Nephron progenitor cell (in vitro differentiated cells): ENCODE results near the gene TDRD9.

Experiments
- DNase-seq: peaks from one replicate; pipeline ENCODE4 v3.0.0; 2021
- H3K27ac Mint-ChIP-seq: 2 replicates; pipeline ENCODE4 v1.8.0; 2021; ENCODE audit warnings: mild to moderate bottlenecking, moderate library complexity, mixed read lengths
- H3K27me3 Mint-ChIP-seq: 2 replicates; pipeline ENCODE4 v1.8.0; 2021; ENCODE audit warnings: mild to moderate bottlenecking, low read depth, mixed read lengths; ENCODE audit not compliant: poor library complexity
- H3K36me3 Mint-ChIP-seq: 2 replicates; pipeline ENCODE4 v1.8.0; 2021; ENCODE audit warnings: low read depth, mixed read lengths
- H3K4me1 Mint-ChIP-seq: 2 replicates; pipeline ENCODE4 v1.8.0; 2021; ENCODE audit warnings: mixed read lengths
- H3K4me3 Mint-ChIP-seq: 2 replicates; pipeline ENCODE4 v1.8.0; 2021; ENCODE audit warnings: mild to moderate bottlenecking, moderate library complexity, mixed read lengths
- H3K9me3 Mint-ChIP-seq: 2 replicates; pipeline ENCODE4 v1.8.0; 2021; ENCODE audit warnings: mild to moderate bottlenecking, moderate library complexity, mixed read lengths
- TF ChIP-seq, protein P1 (sequence below): fragments of 200-600 bp; sonication (generic); IDR thresholded peaks from 2 replicates; pipeline ENCODE4 v1.5.0; 2021; ENCODE audit warnings: antibody characterized with exemption

The TDRD9 gene

DNA sequence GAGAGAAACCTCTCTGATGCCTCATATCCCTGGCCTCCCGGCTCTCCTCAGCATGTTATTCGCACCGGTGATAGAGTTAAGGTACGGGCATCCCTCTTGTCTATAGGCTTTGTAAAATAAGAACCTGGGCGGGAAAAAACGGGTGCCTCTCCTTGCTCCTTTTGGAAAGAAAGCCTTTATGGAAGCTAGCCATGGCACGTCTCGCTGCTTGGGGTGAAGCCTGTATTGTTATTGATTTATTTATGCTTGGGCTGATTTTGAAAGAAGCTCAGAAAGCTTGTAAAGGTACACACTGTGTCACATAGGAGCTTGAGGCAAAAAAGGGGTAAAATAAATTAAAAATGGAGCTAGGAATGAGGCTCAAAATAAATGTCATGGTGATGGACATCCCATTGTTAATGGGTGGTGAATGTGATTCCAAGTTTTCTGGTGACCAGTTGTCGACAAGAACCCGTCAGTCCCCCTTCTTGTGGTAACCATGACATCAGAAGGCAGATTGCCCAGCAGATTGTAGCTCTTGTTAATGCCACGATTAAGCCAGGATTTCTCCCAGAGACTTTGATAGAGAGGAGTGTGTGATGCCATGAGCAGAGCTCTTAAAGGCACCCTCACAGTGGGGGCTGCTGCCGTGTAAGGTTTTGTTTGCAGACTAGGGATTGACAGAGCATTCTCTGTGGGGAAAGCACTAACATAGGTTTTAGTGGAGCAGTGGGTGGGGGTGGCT lies 106.9 kb downstream of the TDRD9 start:
- no peak overlapping the region for H3K27ac Mint-ChIP-seq
- H3K36me3 Mint-ChIP-seq = no peaks in the 10 kb centered on the region
- no peak for DNase-seq
- no peak overlapping the region for H3K4me3 Mint-ChIP-seq
- TF ChIP-seq, protein P1, sequence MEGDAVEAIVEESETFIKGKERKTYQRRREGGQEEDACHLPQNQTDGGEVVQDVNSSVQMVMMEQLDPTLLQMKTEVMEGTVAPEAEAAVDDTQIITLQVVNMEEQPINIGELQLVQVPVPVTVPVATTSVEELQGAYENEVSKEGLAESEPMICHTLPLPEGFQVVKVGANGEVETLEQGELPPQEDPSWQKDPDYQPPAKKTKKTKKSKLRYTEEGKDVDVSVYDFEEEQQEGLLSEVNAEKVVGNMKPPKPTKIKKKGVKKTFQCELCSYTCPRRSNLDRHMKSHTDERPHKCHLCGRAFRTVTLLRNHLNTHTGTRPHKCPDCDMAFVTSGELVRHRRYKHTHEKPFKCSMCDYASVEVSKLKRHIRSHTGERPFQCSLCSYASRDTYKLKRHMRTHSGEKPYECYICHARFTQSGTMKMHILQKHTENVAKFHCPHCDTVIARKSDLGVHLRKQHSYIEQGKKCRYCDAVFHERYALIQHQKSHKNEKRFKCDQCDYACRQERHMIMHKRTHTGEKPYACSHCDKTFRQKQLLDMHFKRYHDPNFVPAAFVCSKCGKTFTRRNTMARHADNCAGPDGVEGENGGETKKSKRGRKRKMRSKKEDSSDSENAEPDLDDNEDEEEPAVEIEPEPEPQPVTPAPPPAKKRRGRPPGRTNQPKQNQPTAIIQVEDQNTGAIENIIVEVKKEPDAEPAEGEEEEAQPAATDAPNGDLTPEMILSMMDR = no peak
- H3K27me3 Mint-ChIP-seq = peaks cover 12% of the 10 kb centered on the region
- H3K4me1 Mint-ChIP-seq = peaks cover 14% of the 10 kb centered on the region
- no peaks in the 10 kb centered on the region for H3K9me3 Mint-ChIP-seq

DNA sequence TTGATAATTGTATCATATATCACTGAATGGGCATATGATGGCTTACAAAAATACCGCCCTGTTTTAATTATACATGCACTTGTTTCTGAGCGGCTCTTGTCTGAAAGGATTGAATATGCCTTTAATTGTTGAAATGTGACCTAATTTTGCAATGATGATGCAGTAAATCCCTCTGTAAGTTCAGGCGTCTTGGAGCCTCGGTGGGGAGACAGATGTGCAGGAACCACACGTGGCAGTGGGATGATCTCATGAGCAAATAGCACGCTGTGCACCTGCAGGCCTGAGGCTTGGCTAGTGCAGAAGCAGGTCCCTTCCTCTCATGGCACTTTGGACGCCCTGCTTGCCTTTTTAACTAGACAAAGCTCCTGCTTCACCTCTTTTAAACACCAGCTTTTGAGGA lies 108.0 kb downstream of the TDRD9 start:
- Mint-ChIP-seq H3K4me1 (peaks cover 23% of the 10 kb centered on the region), H3K4me3 (no peak overlapping the region), H3K27ac (no peak overlapping the region), H3K9me3 (no peaks in the 10 kb centered on the region), H3K27me3 (peaks cover 12% of the 10 kb centered on the region), H3K36me3 (no peaks in the 10 kb centered on the region)
- no peak for DNase-seq
- TF ChIP-seq, protein P1 = no peak

DNA sequence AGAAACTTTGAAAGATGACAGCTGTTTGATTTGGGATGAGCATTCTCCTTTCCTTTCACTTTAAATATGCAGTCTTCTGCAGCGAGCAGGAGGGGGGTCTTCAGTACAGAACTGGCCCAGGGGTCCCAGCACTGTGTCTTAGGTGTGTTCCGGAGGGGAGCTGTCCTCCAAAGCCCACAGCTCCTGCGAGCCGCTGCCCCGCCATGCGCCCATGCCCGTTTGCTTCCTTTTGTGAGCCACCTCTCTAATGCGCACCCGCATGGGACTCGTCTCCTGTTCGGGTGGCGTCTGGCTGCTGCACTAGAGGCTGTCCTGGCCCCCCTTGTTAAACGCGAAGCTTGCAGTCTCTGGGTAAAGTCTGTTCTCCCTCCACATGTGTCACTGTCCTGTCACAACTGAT lies 108.8 kb downstream of the TDRD9 start:
- H3K9me3 Mint-ChIP-seq = no peaks in the 10 kb centered on the region
- TF ChIP-seq, protein P1 = no peak
- no peak for DNase-seq
- H3K36me3 Mint-ChIP-seq = no peaks in the 10 kb centered on the region
- peaks cover 15% of the 10 kb centered on the region for H3K27me3 Mint-ChIP-seq
- H3K4me3 Mint-ChIP-seq = no peak overlapping the region
- H3K4me1 Mint-ChIP-seq = peaks cover 23% of the 10 kb centered on the region
- H3K27ac Mint-ChIP-seq = no peak overlapping the region

DNA sequence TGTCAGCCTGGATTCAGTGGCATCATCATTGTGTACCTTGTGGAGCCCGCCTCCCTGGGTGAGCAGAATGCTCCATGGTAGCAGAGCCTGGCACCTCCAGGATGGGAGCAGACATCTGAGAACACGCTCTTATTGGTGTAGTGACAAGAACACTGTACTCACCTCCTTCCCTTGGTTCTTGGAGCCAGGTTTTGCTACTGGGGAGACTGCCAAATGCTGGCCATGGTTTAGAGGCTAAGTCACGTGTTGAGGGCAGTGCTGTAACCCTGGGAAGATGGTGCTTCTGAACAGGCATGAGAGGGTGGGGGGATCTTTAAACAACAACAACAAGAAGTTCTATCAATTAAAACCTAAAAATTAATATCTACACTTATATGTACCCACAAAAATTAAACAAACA lies 109.6 kb downstream of the TDRD9 start:
- TF ChIP-seq, protein P1 = no peak
- Mint-ChIP-seq H3K4me1 (peaks cover 23% of the 10 kb centered on the region), H3K27ac (no peak overlapping the region), H3K27me3 (peaks cover 10% of the 10 kb centered on the region), H3K36me3 (no peaks in the 10 kb centered on the region), H3K4me3 (no peak overlapping the region), H3K9me3 (no peaks in the 10 kb centered on the region)
- DNase-seq = no peak

DNA sequence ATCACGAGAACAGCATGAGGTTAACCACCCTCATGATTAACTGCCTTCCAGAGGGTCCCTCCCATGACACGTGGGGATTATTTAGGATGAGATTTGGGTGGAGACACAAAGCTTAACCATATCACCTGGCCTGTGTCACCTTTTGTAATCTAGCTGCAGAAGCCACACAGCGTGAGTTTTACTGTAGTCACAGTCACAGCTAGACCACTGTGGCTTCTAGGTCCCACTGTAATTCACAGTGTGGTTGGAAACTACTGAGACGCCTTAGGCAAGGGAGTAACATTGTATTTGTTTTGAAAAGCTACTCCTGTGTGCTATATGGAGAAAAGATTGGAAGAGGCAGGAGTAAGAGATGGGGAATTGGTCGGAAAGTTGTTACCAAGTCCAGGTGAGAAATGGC lies 111.0 kb downstream of the TDRD9 start:
- TF ChIP-seq, protein P1 = no peak
- Mint-ChIP-seq H3K4me1 (peaks cover 23% of the 10 kb centered on the region), H3K4me3 (no peak overlapping the region), H3K27me3 (peaks cover 5% of the 10 kb centered on the region), H3K9me3 (no peaks in the 10 kb centered on the region), H3K27ac (no peak overlapping the region), H3K36me3 (no peaks in the 10 kb centered on the region)
- DNase-seq = no peak

DNA sequence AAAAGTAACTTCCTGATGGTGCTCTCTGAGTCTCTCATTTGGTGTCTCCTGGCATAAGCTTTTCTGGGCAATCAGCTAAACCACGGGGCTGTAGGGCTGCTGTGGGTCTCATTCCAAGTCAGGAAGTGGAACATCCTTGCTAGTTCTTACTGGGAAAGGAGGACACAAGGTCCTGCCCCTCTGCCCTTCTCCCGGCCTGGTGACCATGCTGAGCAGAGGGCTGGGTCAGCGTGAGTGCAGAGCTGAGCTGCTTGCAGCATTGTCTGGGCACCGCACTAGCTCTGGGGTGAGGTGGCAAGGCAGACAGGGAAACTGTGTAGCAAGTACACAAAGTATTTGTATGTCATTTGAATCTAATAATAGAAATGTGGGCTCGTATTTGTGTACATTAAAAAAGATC lies 112.3 kb downstream of the TDRD9 start:
- H3K4me1 Mint-ChIP-seq = peaks cover 19% of the 10 kb centered on the region
- DNase-seq = no peak
- no peaks in the 10 kb centered on the region for H3K36me3 Mint-ChIP-seq
- peaks cover 5% of the 10 kb centered on the region for H3K27me3 Mint-ChIP-seq
- TF ChIP-seq, protein P1 = no peak
- H3K9me3 Mint-ChIP-seq = no peaks in the 10 kb centered on the region
- no peak overlapping the region for H3K4me3 Mint-ChIP-seq
- H3K27ac Mint-ChIP-seq = no peak overlapping the region
